B cell (primary cell): ENCODE measurements around the gene LONP2. TPM values are rescaled to one million over a fixed set of nuclear protein-coding genes. Genes with fewer than 3 reads are reported as not detected.
A peak's percentile ranks its signal among the peaks of the same experiment; 100 is the strongest.

Experiments
- ATAC-seq: fragments of 200-7000 bp; cut with Tn5 transposase; one replicate; pipeline ENCODE4 v1.10.0; 2021; ENCODE audit warnings: low read depth, mild to moderate bottlenecking, moderate number of reproducible peaks, moderate library complexity
- CTCF ChIA-PET: fragments of 350-600 bp; sonication (Branson Sonifier 250); formaldehyde crosslinking; loops from one replicate; lab custom pipeline; 2021; ENCODE audit warnings: antibody characterized with exemption, inconsistent platforms; lab: Charles Lee
- POLR2A ChIA-PET: fragments of 350-600 bp; sonication (Branson Sonifier 250); formaldehyde crosslinking; loops from one replicate; lab custom pipeline; 2021; ENCODE audit warnings: antibody characterized with exemption; lab: Charles Lee
- DNase-seq: peaks from one replicate; pipeline ENCODE4 v3.0.0; 2013
- H2AFZ ChIP-seq: 2 replicates; pipeline ENCODE4 v1.6.1; 2012; ENCODE audit warnings: mild to moderate bottlenecking, low read depth, low read length; ENCODE audit not compliant: insufficient read depth, poor library complexity, severe bottlenecking
- H3K27ac ChIP-seq, 2 donors: 1 replicate in 1 of 2; 2 replicates in 1 of 2; pipeline ENCODE4 v1.5.1; 2012 to 2013; ENCODE audit warnings: low read length in 2 of 2, mild to moderate bottlenecking in 2 of 2, moderate library complexity in 1 of 2
- H3K27me3 ChIP-seq, 4 experiments: fragments of 200-600 bp in 1 of 4; sonication (generic) in 1 of 4; replicated peaks in 1 of 4; 1 replicate in 2 of 4; 2 replicates in 2 of 4; pipeline versions ENCODE4 v1.6.1 to v1.7.0; 2013 to 2016; ENCODE audit warnings: low read length in 3 of 4, mild to moderate bottlenecking in 2 of 4, mixed read lengths in 1 of 4, moderate library complexity in 1 of 4; ENCODE audit not compliant: insufficient read depth in 4 of 4, control insufficient read depth in 3 of 4; ENCODE audit errors: control extremely low read depth in 1 of 4
- H3K36me3 ChIP-seq, 2 experiments: replicated peaks in 1 of 2; 1 replicate in 1 of 2; 2 replicates in 1 of 2; pipeline versions ENCODE4 v1.6.1 to v1.7.1; 2013; ENCODE audit warnings: low read length in 1 of 2; ENCODE audit not compliant: insufficient read depth in 2 of 2, control insufficient read depth in 1 of 2; ENCODE audit errors: control extremely low read depth in 1 of 2, extremely low read depth in 1 of 2
- H3K4me1 ChIP-seq, 2 donors: fragments of 200-600 bp in 1 of 2; sonication (generic) in 1 of 2; 1 replicate in 1 of 2; 2 replicates in 1 of 2; pipeline versions ENCODE4 v1.5.1 to v1.6.1; 2013 to 2017; ENCODE audit warnings: low read length in 2 of 2; ENCODE audit not compliant: control insufficient read depth in 2 of 2, insufficient read depth in 2 of 2
- H3K4me2 ChIP-seq: replicated peaks from 2 replicates; pipeline ENCODE3; 2012; ENCODE audit warnings: mild to moderate bottlenecking, low read depth, low read length; ENCODE audit not compliant: poor library complexity, severe bottlenecking
- H3K4me3 ChIP-seq, 5 experiments: fragments of 200-600 bp in 1 of 5; sonication (generic) in 1 of 5; 1 replicate in 3 of 5; 2 replicates in 2 of 5; pipeline versions ENCODE4 v1.5.1 to v1.7.0; 2011 to 2016; ENCODE audit warnings: low read length in 4 of 5, mild to moderate bottlenecking in 4 of 5, low read depth in 2 of 5, control low read depth in 1 of 5, moderate library complexity in 1 of 5; ENCODE audit not compliant: insufficient read depth in 1 of 5; ENCODE audit errors: control extremely low read depth in 1 of 5, extremely low read depth in 1 of 5
- H3K79me2 ChIP-seq: fragments of 200-600 bp; sonication (generic); one replicate; pipeline ENCODE4 v1.6.0; 2016; ENCODE audit warnings: low read length; ENCODE audit not compliant: control insufficient read depth, insufficient read depth
- H3K9ac ChIP-seq: fragments of 200-600 bp; sonication (generic); 2 replicates; pipeline ENCODE4 v1.6.1; 2017; ENCODE audit warnings: mild to moderate bottlenecking, low read length, moderate library complexity
- H3K9me3 ChIP-seq, 3 donors: one replicate each; pipeline versions ENCODE4 v1.6.1 to v1.7.1; 2013; ENCODE audit warnings: low read length in 2 of 3; ENCODE audit not compliant: control insufficient read depth in 2 of 3, insufficient read depth in 1 of 3; ENCODE audit errors: control extremely low read depth in 1 of 3
- H4K20me1 ChIP-seq: 2 replicates; pipeline ENCODE4 v1.6.0; 2012; ENCODE audit warnings: mild to moderate bottlenecking, low read length; ENCODE audit not compliant: insufficient read depth, control insufficient read depth, poor library complexity, severe bottlenecking
- H3K27ac Mint-ChIP-seq: one replicate; pipeline ENCODE4 v1.8.0; 2021; ENCODE audit warnings: mixed read lengths
- H3K27me3 Mint-ChIP-seq: one replicate; pipeline ENCODE4 v1.8.0; 2021; ENCODE audit warnings: mixed read lengths
- H3K4me1 Mint-ChIP-seq: one replicate; pipeline ENCODE4 v1.8.0; 2021; ENCODE audit warnings: mixed read lengths
- H3K4me3 Mint-ChIP-seq: one replicate; pipeline ENCODE4 v1.8.0; 2021; ENCODE audit warnings: mixed read lengths
- H3K9me3 Mint-ChIP-seq: one replicate; pipeline ENCODE4 v1.8.0; 2022; ENCODE audit warnings: mixed read lengths; ENCODE audit not compliant: insufficient read depth
- CTCF ChIP-seq: fragments of 200-600 bp; IDR thresholded peaks from one replicate; pipeline ENCODE4 v1.8.0; 2022; ENCODE audit warnings: antibody characterized with exemption, mild to moderate bottlenecking
- EZH2 ChIP-seq: IDR thresholded peaks from 2 replicates; pipeline ENCODE4 v1.6.1; 2012; ENCODE audit warnings: borderline replicate concordance, low read depth, mild to moderate bottlenecking, moderate library complexity, low read length; ENCODE audit not compliant: insufficient read depth, poor library complexity, severe bottlenecking
- WGBS: methylation state at CpG from one replicate; pipeline ENCODE4 v1.1.5; 2013; ENCODE audit warnings: missing lambda C conversion rate; ENCODE audit not compliant: insufficient coverage; 5-methylcytosine and 5-hydroxymethylcytosine counted together
- intact Hi-C: fragments of 100-400 bp; cut with micrococcal nuclease; formaldehyde crosslinking; loops from one replicate; pipeline ENCODE4 v1.10.0; 2022
- polyA plus RNA-seq: library from polyadenylated mRNA; depleted of rRNA; stranded (reverse); fragments of >200 nt; gene quantifications from 2 replicates; pipeline ENCODE4 v1.2.3, GENCODE V29; 2012
- total RNA-seq, 2 donors: library from RNA; stranded (reverse); fragments of 120-200 nt in 1 of 2; gene quantifications; 1 replicate in 1 of 2; 2 replicates in 1 of 2; pipeline versions ENCODE4 v1.2.3 to v1.2.4, GENCODE V29; 2013 to 2022

LONP2 gene
- total and polyA plus RNA-seq, 2 donors (not counting 1 experiment from before 2014, with no cell fraction given), result 39.3 to 84.2 TPM

DNA sequence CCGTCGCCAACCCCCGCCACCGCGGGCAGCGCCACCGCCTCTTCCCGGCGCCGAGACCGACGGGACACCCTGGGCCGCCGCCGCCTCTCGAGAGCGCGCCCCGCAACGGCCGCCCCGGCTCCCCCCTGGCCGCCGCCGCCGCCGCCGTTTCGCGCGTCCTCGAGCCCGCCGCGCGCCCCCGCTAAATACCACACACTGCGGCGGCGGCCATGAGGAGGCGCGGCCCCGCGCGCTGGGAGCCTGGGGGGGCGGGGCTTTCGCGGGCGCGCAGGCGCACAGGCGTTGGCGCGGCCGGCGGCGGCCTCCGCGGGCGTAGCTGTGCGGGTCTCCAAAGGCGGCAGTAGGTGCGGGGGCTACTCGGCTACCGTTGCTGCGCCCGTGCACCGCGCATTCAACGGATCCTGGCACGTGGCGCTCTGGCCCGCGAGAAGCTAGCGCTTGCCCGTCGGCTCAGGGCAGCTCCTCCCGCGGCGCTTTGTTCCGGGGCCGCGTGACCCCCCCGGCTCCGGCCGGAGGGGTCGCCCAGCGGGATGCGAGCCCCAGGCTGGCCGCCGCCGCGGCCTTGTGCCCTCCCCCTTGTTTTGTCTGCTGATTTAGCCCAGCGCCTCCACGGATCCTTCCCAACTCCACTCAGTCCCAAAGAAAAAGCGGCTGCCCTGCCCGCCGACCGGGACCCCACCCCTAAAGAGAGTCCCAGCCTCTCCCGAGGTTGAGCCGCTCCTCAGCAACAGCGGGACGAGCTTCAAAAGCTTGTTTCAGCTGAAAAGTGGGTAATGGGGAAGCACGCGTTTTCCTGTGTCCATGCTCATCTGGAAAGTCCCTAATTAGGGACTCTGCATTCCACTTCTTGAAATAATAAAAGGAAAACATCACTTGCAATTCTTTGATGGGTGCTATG lies 141.4 kb downstream of the LONP2 start, which contains the start of gene SIAH1:
Gene SIAH1, minus strand, starts transcription at position 161 of the 898 bp plus-strand sequence. CDS start 22,985 bp downstream, outside the sequence.
- ATAC-seq, result peak; percentile 81
- Histone ChIP-seq H3K9me3 (no peaks in the 10 kb centered on the region), H2AFZ (peak within 1 kb of the TSS; percentile 99), H3K27ac (peak within 1 kb of the TSS; percentile 69 to 88), H3K36me3 (no peaks in the 10 kb centered on the region), H3K79me2 (peaks cover 41% of the 10 kb centered on the region), H3K4me3 (peak within 1 kb of the TSS; percentile 66 to 95 (median 93)), H4K20me1 (peaks cover 31% of the 10 kb centered on the region), H3K4me2 (peak within 1 kb of the TSS; percentile 91), H3K9ac (peak within 1 kb of the TSS; percentile 91), H3K27me3 (no peaks in the 10 kb centered on the region), H3K4me1 (peaks cover 17 to 23% of the 10 kb centered on the region in 2 donors)
- DNase-seq, result peak; percentile 94
- peaks cover 25% of the 10 kb centered on the region for H3K4me1 Mint-ChIP-seq
- H3K27ac Mint-ChIP-seq, result peak within 1 kb of the TSS; percentile 92
- no peaks in the 10 kb centered on the region for H3K9me3 Mint-ChIP-seq
- ChIA-PET CTCF (interaction anchor here (0.7 to 1.4 kb wide), 6 partner anchors 18 to 238 kb away, joined by 3 to 5 read pairs (median 4); no protein-coding TSS in a partner anchor), POLR2A (interaction anchor here (0.5 to 1.4 kb wide), 7 partner anchors 9 to 46 kb away, joined by 3 to 12 read pairs (median 4); no protein-coding TSS in a partner anchor)
- H3K4me3 Mint-ChIP-seq, result peak within 1 kb of the TSS; percentile 93
- no peaks in the 10 kb centered on the region for H3K27me3 Mint-ChIP-seq
- under 1% methylated on average over 95 of the region's 105 CpGs for WGBS
- no peak for TF ChIP-seq EZH2
- TF ChIP-seq CTCF, result no peak
- intact Hi-C loops, result loop anchor here (1.0 kb wide), 3 partner anchors 47 to 225 kb away; partner anchors contain the start of gene N4BP1
